ENCODE measurements around the gene LPAR3. TPM values are rescaled to one million over a fixed set of nuclear protein-coding genes. Genes with fewer than 3 reads are reported as not detected.

The LPAR3 gene
- total and polyA plus RNA-seq, 2 donors (not counting 1 experiment from before 2014, with no cell fraction given): not detected

DNA sequence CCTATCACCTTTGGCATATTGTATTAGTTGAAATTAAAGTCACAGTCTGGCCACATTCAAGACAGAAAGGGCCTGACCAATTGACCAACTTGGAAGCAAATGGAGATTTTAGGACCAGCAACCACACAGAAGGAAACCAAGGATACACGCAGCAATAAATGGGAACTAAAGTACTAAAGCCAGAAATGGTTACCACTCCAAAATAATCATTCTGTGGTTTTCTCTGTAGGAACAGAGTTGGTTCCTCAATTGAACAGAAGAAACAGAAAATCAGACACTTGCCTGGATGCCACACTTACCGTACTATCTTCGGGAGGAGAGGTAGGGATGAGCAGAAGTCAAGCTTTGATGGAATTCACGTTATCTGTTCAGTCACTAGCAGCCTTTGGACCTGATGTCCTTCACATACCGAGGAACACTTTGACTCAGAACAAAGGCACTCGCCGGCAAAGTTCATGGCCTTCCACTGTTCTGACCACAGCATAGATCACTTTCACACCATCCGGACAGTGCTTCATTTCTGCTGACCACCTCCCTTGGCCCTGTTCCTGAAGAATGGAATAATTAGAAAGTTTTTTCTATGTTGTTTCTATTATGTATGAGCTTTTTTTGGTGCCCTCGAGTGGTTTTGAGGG, 96.9 kb downstream of the LPAR3 start:
- TF ChIP-seq EZH2 (IDR thresholded peaks at IDR 0.05; ENCODE audit: borderline replicate concordance, insufficient read depth, low read depth, low read length, poor library complexity, severe bottlenecking): no peak
- TF ChIP-seq, protein P1, sequence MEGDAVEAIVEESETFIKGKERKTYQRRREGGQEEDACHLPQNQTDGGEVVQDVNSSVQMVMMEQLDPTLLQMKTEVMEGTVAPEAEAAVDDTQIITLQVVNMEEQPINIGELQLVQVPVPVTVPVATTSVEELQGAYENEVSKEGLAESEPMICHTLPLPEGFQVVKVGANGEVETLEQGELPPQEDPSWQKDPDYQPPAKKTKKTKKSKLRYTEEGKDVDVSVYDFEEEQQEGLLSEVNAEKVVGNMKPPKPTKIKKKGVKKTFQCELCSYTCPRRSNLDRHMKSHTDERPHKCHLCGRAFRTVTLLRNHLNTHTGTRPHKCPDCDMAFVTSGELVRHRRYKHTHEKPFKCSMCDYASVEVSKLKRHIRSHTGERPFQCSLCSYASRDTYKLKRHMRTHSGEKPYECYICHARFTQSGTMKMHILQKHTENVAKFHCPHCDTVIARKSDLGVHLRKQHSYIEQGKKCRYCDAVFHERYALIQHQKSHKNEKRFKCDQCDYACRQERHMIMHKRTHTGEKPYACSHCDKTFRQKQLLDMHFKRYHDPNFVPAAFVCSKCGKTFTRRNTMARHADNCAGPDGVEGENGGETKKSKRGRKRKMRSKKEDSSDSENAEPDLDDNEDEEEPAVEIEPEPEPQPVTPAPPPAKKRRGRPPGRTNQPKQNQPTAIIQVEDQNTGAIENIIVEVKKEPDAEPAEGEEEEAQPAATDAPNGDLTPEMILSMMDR (IDR thresholded peaks at IDR 0.05): no peak
- 78% methylated on average over 6 of the region's 9 CpGs for WGBS (ENCODE audit: insufficient coverage)
- no peak overlapping the region for H3K27ac ChIP-seq (ENCODE audit: low read length in 2 of 2)
- Mint-ChIP-seq H3K27ac (no peak overlapping the region), H3K4me3 (no peak overlapping the region), H3K9me3 (ENCODE audit: insufficient read depth) (peaks cover 6% of the 10 kb centered on the region), H3K27me3 (peaks cover 18% of the 10 kb centered on the region), H3K4me1 (peaks cover 6% of the 10 kb centered on the region)
- H2AFZ ChIP-seq (ENCODE audit: insufficient read depth, low read depth, low read length, poor library complexity, severe bottlenecking): no peak overlapping the region
- ChIA-PET POLR2A (no interaction called here), CTCF (interaction anchor here (1.3 kb wide), 1 partner anchor 14 kb away, joined by 4 read pairs; no protein-coding TSS in a partner anchor)
- no peak overlapping the region for H3K4me3 ChIP-seq (ENCODE audit: control extremely low read depth in 1 of 5, extremely low read depth in 1 of 5, insufficient read depth in 1 of 5, low read depth in 2 of 5, low read length in 4 of 5)
- intact Hi-C loops (cut with micrococcal nuclease): no loop called here
- no peak for ATAC-seq (ENCODE audit: low read depth)
- DNase-seq: no peak
- H3K27me3 ChIP-seq (replicated peaks in 1 of 4; ENCODE audit: control extremely low read depth in 1 of 4, control insufficient read depth in 3 of 4, insufficient read depth in 4 of 4, low read length in 3 of 4): no peaks in the 10 kb centered on the region
- H3K79me2 ChIP-seq (ENCODE audit: control insufficient read depth, insufficient read depth, low read length): no peaks in the 10 kb centered on the region
- H3K9me3 ChIP-seq (ENCODE audit: control extremely low read depth in 1 of 3, control insufficient read depth in 2 of 3, insufficient read depth in 1 of 3, low read length in 2 of 3): no peaks in the 10 kb centered on the region
- peaks cover 0 to 3% of the 10 kb centered on the region in 2 donors for H3K4me1 ChIP-seq (ENCODE audit: control insufficient read depth in 2 of 2, insufficient read depth in 2 of 2, low read length in 2 of 2)
- no peak overlapping the region for H3K9ac ChIP-seq (ENCODE audit: low read length)
- H3K4me2 ChIP-seq (replicated peaks; ENCODE audit: low read depth, low read length, poor library complexity, severe bottlenecking): no peak overlapping the region
- no peaks in the 10 kb centered on the region for H4K20me1 ChIP-seq (ENCODE audit: control insufficient read depth, insufficient read depth, low read length, poor library complexity, severe bottlenecking)
- H3K36me3 ChIP-seq (replicated peaks in 1 of 2; ENCODE audit: control extremely low read depth in 1 of 2, control insufficient read depth in 1 of 2, extremely low read depth in 1 of 2, insufficient read depth in 2 of 2, low read length in 1 of 2): no peaks in the 10 kb centered on the region

- H3K4me3 Mint-ChIP-seq: no peak overlapping the region
- no peak for ATAC-seq (ENCODE audit: low read depth)
- no peaks in the 10 kb centered on the region for H3K79me2 ChIP-seq (ENCODE audit: control insufficient read depth, insufficient read depth, low read length)
- H3K36me3 ChIP-seq (replicated peaks in 1 of 2; ENCODE audit: control extremely low read depth in 1 of 2, control insufficient read depth in 1 of 2, extremely low read depth in 1 of 2, insufficient read depth in 2 of 2, low read length in 1 of 2): no peaks in the 10 kb centered on the region
- no peaks in the 10 kb centered on the region for H3K27me3 ChIP-seq (replicated peaks in 1 of 4; ENCODE audit: control extremely low read depth in 1 of 4, control insufficient read depth in 3 of 4, insufficient read depth in 4 of 4, low read length in 3 of 4)
- peaks cover under 1% of the 10 kb centered on the region for H3K4me1 Mint-ChIP-seq
- POLR2A ChIA-PET: no interaction called here
- peaks cover 6% of the 10 kb centered on the region for H3K9me3 Mint-ChIP-seq (ENCODE audit: insufficient read depth)
- CTCF ChIA-PET: interaction anchor here (0.9 kb wide), 1 partner anchor 861 kb away, joined by 4 read pairs; no protein-coding TSS in a partner anchor
- H3K27ac Mint-ChIP-seq: no peak overlapping the region
- no peak overlapping the region for H3K27ac ChIP-seq (ENCODE audit: low read length in 2 of 2)
- H3K27me3 Mint-ChIP-seq: peaks cover 18% of the 10 kb centered on the region
- H3K9ac ChIP-seq (ENCODE audit: low read length): no peak overlapping the region
- H3K9me3 ChIP-seq (ENCODE audit: control extremely low read depth in 1 of 3, control insufficient read depth in 2 of 3, insufficient read depth in 1 of 3, low read length in 2 of 3): no peaks in the 10 kb centered on the region
- H2AFZ ChIP-seq (ENCODE audit: insufficient read depth, low read depth, low read length, poor library complexity, severe bottlenecking): no peak overlapping the region
- H3K4me3 ChIP-seq (ENCODE audit: control extremely low read depth in 1 of 5, extremely low read depth in 1 of 5, insufficient read depth in 1 of 5, low read depth in 2 of 5, low read length in 4 of 5): no peak overlapping the region
- WGBS (ENCODE audit: insufficient coverage): 100% methylated on average over 1 of the region's 2 CpGs
- no peak for DNase-seq
- H3K4me2 ChIP-seq (replicated peaks; ENCODE audit: low read depth, low read length, poor library complexity, severe bottlenecking): no peak overlapping the region
- TF ChIP-seq, protein P1 (IDR thresholded peaks at IDR 0.05): no peak
- TF ChIP-seq EZH2 (IDR thresholded peaks at IDR 0.05; ENCODE audit: borderline replicate concordance, insufficient read depth, low read depth, low read length, poor library complexity, severe bottlenecking): no peak
- H3K4me1 ChIP-seq (ENCODE audit: control insufficient read depth in 2 of 2, insufficient read depth in 2 of 2, low read length in 2 of 2): no peaks in the 10 kb centered on the region
- no peaks in the 10 kb centered on the region for H4K20me1 ChIP-seq (ENCODE audit: control insufficient read depth, insufficient read depth, low read length, poor library complexity, severe bottlenecking)
- intact Hi-C loops (cut with micrococcal nuclease): no loop called here
Observed at GRCh38 chr1:84795213-84795612, 97.8 kb downstream of the LPAR3 start.

Data from B cell (primary cell).